Measurements from ENCODE around the gene BICD1. TPM values are rescaled to one million over a fixed set of nuclear protein-coding genes. Genes with fewer than 3 reads are reported as not detected.
A peak's percentile ranks its signal among the peaks of the same experiment; 100 is the strongest.

BICD1 gene
- total and polyA plus RNA-seq, 2 of the 13 experiments (the other 11 are each of a cell fraction or from before 2014, with no cell fraction given), result 4.5 to 5.2 TPM

DNA sequence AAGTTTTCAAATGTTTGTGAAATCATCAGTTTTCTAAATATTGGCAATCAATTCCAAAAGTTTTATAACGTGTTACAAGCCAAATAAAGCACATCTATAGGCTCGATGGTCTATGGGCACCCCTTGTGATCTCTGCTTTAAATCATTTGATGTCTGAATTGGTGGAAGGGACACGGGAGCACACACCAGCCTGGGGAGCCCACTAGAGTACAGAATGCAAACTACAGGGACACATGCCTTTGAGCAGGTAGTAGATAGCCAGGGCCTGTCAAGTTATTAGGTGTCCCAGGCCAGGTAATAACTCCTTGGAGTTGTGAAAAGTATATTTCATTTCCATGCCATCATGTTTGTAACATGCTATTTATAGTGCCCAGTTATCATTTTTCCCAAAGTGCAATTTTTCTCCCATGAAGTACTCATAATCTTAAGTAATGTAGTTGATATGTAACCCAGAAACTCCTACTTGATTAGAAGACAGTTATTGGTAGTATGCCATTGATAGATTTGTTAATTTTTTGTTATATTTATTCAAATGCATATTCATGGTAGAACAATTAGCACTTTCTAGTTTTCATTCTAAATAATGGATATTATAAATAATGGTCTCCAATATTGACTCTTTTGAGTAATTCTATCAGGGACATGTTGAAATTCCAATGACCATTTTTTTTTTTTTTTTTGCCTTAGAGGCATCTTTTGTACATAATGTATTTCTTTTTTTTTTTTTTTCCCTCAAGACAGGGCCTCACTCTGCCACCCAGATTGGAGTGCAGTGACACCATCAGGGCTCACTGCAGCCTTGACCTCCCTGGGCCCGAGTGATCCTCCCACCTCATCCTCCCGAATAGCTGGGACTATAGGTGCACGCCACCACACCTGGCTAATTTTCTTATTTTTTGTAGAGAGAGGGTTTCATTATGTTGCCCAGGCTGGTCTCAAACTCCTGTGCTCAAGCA lies 195.8 kb downstream of the BICD1 start (continued):
- TF ChIP-seq ZNF605 (CRISPR knock-in tag; IDR thresholded peaks at IDR 0.05), result no peak
- TF ChIP-seq ZNF652 (CRISPR knock-in tag; IDR thresholded peaks at IDR 0.05; ENCODE audit: borderline replicate concordance, low read depth), result no peak
- TF ChIP-seq TEAD3 (CRISPR knock-in tag; optimal IDR thresholded peaks at IDR 0.05; ENCODE audit: borderline replicate concordance), result peak; percentile 92
- TF ChIP-seq, protein P1, sequence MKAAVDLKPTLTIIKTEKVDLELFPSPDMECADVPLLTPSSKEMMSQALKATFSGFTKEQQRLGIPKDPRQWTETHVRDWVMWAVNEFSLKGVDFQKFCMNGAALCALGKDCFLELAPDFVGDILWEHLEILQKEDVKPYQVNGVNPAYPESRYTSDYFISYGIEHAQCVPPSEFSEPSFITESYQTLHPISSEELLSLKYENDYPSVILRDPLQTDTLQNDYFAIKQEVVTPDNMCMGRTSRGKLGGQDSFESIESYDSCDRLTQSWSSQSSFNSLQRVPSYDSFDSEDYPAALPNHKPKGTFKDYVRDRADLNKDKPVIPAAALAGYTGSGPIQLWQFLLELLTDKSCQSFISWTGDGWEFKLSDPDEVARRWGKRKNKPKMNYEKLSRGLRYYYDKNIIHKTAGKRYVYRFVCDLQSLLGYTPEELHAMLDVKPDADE (CRISPR knock-in tag; IDR thresholded peaks at IDR 0.05), result no peak
- TF ChIP-seq RAD21 (CRISPR knock-in tag; IDR thresholded peaks at IDR 0.05), result peak; percentile 66
- TF ChIP-seq, protein P2, sequence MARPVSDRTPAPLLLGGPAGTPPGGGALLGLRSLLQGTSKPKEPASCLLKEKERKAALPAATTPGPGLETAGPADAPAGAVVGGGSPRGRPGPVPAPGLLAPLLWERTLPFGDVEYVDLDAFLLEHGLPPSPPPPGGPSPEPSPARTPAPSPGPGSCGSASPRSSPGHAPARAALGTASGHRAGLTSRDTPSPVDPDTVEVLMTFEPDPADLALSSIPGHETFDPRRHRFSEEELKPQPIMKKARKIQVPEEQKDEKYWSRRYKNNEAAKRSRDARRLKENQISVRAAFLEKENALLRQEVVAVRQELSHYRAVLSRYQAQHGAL (CRISPR knock-in tag; IDR thresholded peaks at IDR 0.05; ENCODE audit: not compliant biosample characterization), result no peak
- TF ChIP-seq TCF7L2 (IDR thresholded peaks at IDR 0.05; ENCODE audit: low read depth, low read length), result no peak
- TF ChIP-seq, protein P3, sequence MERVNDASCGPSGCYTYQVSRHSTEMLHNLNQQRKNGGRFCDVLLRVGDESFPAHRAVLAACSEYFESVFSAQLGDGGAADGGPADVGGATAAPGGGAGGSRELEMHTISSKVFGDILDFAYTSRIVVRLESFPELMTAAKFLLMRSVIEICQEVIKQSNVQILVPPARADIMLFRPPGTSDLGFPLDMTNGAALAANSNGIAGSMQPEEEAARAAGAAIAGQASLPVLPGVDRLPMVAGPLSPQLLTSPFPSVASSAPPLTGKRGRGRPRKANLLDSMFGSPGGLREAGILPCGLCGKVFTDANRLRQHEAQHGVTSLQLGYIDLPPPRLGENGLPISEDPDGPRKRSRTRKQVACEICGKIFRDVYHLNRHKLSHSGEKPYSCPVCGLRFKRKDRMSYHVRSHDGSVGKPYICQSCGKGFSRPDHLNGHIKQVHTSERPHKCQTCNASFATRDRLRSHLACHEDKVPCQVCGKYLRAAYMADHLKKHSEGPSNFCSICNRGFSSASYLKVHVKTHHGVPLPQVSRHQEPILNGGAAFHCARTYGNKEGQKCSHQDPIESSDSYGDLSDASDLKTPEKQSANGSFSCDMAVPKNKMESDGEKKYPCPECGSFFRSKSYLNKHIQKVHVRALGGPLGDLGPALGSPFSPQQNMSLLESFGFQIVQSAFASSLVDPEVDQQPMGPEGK (CRISPR knock-in tag; IDR thresholded peaks at IDR 0.05), result no peak
- TF ChIP-seq NRL (CRISPR knock-in tag; IDR thresholded peaks at IDR 0.05; ENCODE audit: borderline replicate concordance), result no peak
- TF ChIP-seq ZNF343 (CRISPR knock-in tag; IDR thresholded peaks at IDR 0.05), result no peak
- TF ChIP-seq, protein P4, sequence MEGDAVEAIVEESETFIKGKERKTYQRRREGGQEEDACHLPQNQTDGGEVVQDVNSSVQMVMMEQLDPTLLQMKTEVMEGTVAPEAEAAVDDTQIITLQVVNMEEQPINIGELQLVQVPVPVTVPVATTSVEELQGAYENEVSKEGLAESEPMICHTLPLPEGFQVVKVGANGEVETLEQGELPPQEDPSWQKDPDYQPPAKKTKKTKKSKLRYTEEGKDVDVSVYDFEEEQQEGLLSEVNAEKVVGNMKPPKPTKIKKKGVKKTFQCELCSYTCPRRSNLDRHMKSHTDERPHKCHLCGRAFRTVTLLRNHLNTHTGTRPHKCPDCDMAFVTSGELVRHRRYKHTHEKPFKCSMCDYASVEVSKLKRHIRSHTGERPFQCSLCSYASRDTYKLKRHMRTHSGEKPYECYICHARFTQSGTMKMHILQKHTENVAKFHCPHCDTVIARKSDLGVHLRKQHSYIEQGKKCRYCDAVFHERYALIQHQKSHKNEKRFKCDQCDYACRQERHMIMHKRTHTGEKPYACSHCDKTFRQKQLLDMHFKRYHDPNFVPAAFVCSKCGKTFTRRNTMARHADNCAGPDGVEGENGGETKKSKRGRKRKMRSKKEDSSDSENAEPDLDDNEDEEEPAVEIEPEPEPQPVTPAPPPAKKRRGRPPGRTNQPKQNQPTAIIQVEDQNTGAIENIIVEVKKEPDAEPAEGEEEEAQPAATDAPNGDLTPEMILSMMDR (CRISPR knock-in tag; IDR thresholded peaks at IDR 0.05), result peak; percentile 76
- TF ChIP-seq ZNF20 (CRISPR knock-in tag; IDR thresholded peaks at IDR 0.05), result no peak

All from HepG2 (cell line).